HepG2 (cell line): ENCODE data around the gene COPS4.

Source experiments
- CTCF ChIP-seq: sonication (generic); formaldehyde crosslinking; IDR thresholded peaks from 2 replicates; pipeline ENCODE4 v1.5.0; 2020; ENCODE audit warnings: mild to moderate bottlenecking, missing genetic modification reagents, moderate library complexity
- FOXK2 ChIP-seq: fragments of 450-650 bp; IDR thresholded peaks from 2 replicates; pipeline ENCODE4 v1.6.1; 2016
- FOXO4 ChIP-seq: sonication (generic); formaldehyde crosslinking; conservative IDR thresholded peaks from 2 replicates; pipeline ENCODE4 v1.8.1; 2023; ENCODE audit warnings: missing genetic modification reagents
- IRF1 ChIP-seq: sonication (generic); formaldehyde crosslinking; IDR thresholded peaks from 2 replicates; pipeline ENCODE4 v1.4.0; 2020; ENCODE audit warnings: low read depth, mild to moderate bottlenecking, missing genetic modification reagents
- SALL2 ChIP-seq: sonication (generic); formaldehyde crosslinking; IDR thresholded peaks from 2 replicates; pipeline ENCODE4 v1.8.1; 2023; ENCODE audit warnings: mild to moderate bottlenecking, missing genetic modification reagents, inconsistent platforms
- SRF ChIP-seq: IDR thresholded peaks from 2 replicates; pipeline ENCODE4 v1.6.1; 2011; ENCODE audit warnings: mild to moderate bottlenecking, low read depth, low read length, moderate library complexity
- TCF7L2 ChIP-seq: IDR thresholded peaks from 2 replicates; pipeline ENCODE4 v1.6.1; 2011; ENCODE audit warnings: mild to moderate bottlenecking, low read depth, low read length, moderate library complexity
- TRAFD1 ChIP-seq: sonication (generic); formaldehyde crosslinking; IDR thresholded peaks from 2 replicates; pipeline ENCODE4 v1.5.1; 2020; ENCODE audit warnings: missing genetic modification reagents, mild to moderate bottlenecking, borderline replicate concordance
- ZBTB7A ChIP-seq: sonication (generic); formaldehyde crosslinking; IDR thresholded peaks from 2 replicates; pipeline ENCODE4 v1.8.0; 2022; ENCODE audit warnings: mild to moderate bottlenecking, missing genetic modification reagents
- ZNF501 ChIP-seq: sonication (generic); formaldehyde crosslinking; IDR thresholded peaks from 2 replicates; pipeline ENCODE4 v1.5.1; 2020; ENCODE audit warnings: mild to moderate bottlenecking, moderate library complexity, missing genetic modification reagents

GRCh38 chr4:83112678-83113428 is 77.9 kb downstream of the COPS4 start:
- TF ChIP-seq CTCF (CRISPR knock-in tag) = no peak
- no peak for TF ChIP-seq IRF1 (CRISPR knock-in tag)
- no peak for TF ChIP-seq ZBTB7A (CRISPR knock-in tag)
- no peak for TF ChIP-seq SRF
- TF ChIP-seq TRAFD1 (CRISPR knock-in tag) = no peak
- peak; percentile 64 for TF ChIP-seq ZNF501 (CRISPR knock-in tag)
- TF ChIP-seq TCF7L2 = no peak
- TF ChIP-seq FOXK2 = no peak
- TF ChIP-seq FOXO4 (CRISPR knock-in tag) = no peak
- TF ChIP-seq SALL2 (CRISPR knock-in tag) = no peak
